ENCODE measurements around the gene SIM1. TPM values are rescaled to one million over a fixed set of nuclear protein-coding genes. Genes with fewer than 3 reads are reported as not detected.

Gene SIM1
- total RNA-seq, 1 experiment from 2014 or later = not detected

GRCh38 chr6:100370265-100370664, 94.5 kb downstream of the SIM1 start:
- H3K36me3 ChIP-seq (ENCODE audit: control insufficient read depth, insufficient read depth, low read length) = no peaks in the 10 kb centered on the region
- H3K4me3 ChIP-seq (ENCODE audit: low read depth in 2 of 2, low read length in 2 of 2) = no peak overlapping the region
- H3K4me1 ChIP-seq (ENCODE audit: control insufficient read depth, insufficient read depth, low read length) = no peaks in the 10 kb centered on the region
- H3K9me3 ChIP-seq (ENCODE audit: control insufficient read depth, insufficient read depth, low read depth, low read length) = no peaks in the 10 kb centered on the region
- POLR2A ChIA-PET = no interaction called here
- no peak for DNase-seq (ENCODE audit: low read depth, low spot score)
- in situ Hi-C loops (cut with HindIII; ENCODE audit: low pct_unique_long_range_greater_than_20kb, low sequenced_read_pairs) = no loop called here
- intact Hi-C loops (cut with micrococcal nuclease; ENCODE audit: unreplicated experiment) = no loop called here
- ATAC-seq = no peak
- CTCF ChIA-PET = no interaction called here
- H3K27ac ChIP-seq (ENCODE audit: low read length) = no peak overlapping the region
- no TSS peak for BruUV-seq (replicated peaks)
- no peaks in the 10 kb centered on the region for H3K27me3 ChIP-seq (ENCODE audit: control insufficient read depth, insufficient read depth, low read length)
- TF ChIP-seq POLR2AphosphoS5 (IDR thresholded peaks at IDR 0.05; ENCODE audit: low read depth, low read length) = no peak
- TF ChIP-seq CTCF (IDR thresholded peaks at IDR 0.05) = peak; percentile 29; the same call in 1 of the 2 replicates

GRCh38 chr6:100366419-100366818, 98.3 kb downstream of the SIM1 start:
- TF ChIP-seq CTCF (IDR thresholded peaks at IDR 0.05) = no peak
- TF ChIP-seq REST (IDR thresholded peaks at IDR 0.05; ENCODE audit: insufficient read depth in 1 of 2, low read depth in 2 of 2, low read length in 1 of 2) = no peak
- no peak for TF ChIP-seq SIN3A (IDR thresholded peaks at IDR 0.05; ENCODE audit: borderline replicate concordance, insufficient read depth, low read depth, low read length)
- TF ChIP-seq POLR2AphosphoS5 (IDR thresholded peaks at IDR 0.05; ENCODE audit: low read depth, low read length) = no peak
- TF ChIP-seq TCF7L2 (IDR thresholded peaks at IDR 0.05; ENCODE audit: low read depth, low read length) = no peak
- Histone ChIP-seq H3K9me3 (ENCODE audit: control insufficient read depth, insufficient read depth, low read depth, low read length) (no peaks in the 10 kb centered on the region), H3K4me1 (ENCODE audit: control insufficient read depth, insufficient read depth, low read length) (no peaks in the 10 kb centered on the region), H3K27me3 (ENCODE audit: control insufficient read depth, insufficient read depth, low read length) (no peaks in the 10 kb centered on the region), H3K4me3 (ENCODE audit: low read depth in 2 of 2, low read length in 2 of 2) (no peak overlapping the region), H3K36me3 (ENCODE audit: control insufficient read depth, insufficient read depth, low read length) (no peaks in the 10 kb centered on the region), H3K27ac (ENCODE audit: low read length) (no peak overlapping the region)
- CTCF ChIA-PET = interaction anchor here (0.7 kb wide), 1 partner anchor 27 kb away, joined by 6 read pairs; no protein-coding TSS in a partner anchor
- POLR2A ChIA-PET = no interaction called here
- in situ Hi-C loops (cut with HindIII; ENCODE audit: low pct_unique_long_range_greater_than_20kb, low sequenced_read_pairs) = no loop called here
- BruUV-seq (replicated peaks) = no TSS peak
- intact Hi-C loops (cut with micrococcal nuclease; ENCODE audit: unreplicated experiment) = no loop called here
- DNase-seq (ENCODE audit: low read depth, low spot score) (no peak), ATAC-seq (no peak)

All from Panc1 (cell line).